GM12864 (cell line): ENCODE data around the gene GABRG3.

ENCODE experiments used
- DNase-seq: peaks from one replicate; pipeline ENCODE4 v3.0.0-alpha.2; 2011; ENCODE audit warnings: low read depth
- H3K4me3 ChIP-seq: 2 replicates; pipeline ENCODE4 v1.5.1; 2011; ENCODE audit warnings: mild to moderate bottlenecking, low read depth, low read length, control low read depth
- TF ChIP-seq, protein P1 (sequence below): IDR thresholded peaks from 2 replicates; pipeline ENCODE4 v1.5.1; 2011; ENCODE audit warnings: low read depth, mild to moderate bottlenecking, moderate library complexity, low read length, control low read depth, inconsistent platforms; ENCODE audit errors: missing control alignments

Gene GABRG3

DNA sequence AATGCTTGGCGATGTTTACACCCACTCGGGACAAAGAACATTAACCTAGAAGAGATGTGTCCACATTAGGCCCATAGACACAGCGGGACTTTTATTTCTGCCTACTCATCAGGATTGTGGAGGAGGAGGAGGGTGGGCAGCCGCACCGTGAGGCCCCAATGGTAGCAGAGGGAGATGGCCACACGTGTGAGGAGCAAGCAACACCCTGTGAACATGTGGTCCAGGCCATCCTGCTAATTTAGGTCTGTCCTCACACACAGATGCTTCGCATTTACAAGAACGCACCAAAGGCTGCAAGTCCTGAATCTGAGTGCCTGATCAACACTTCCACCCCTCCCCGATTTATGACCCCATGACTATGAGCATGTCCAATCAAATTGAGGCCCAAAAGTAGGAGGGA lies 560.0 kb downstream of the GABRG3 start:
- DNase-seq = no peak
- no peak overlapping the region for H3K4me3 ChIP-seq
- TF ChIP-seq, protein P1, sequence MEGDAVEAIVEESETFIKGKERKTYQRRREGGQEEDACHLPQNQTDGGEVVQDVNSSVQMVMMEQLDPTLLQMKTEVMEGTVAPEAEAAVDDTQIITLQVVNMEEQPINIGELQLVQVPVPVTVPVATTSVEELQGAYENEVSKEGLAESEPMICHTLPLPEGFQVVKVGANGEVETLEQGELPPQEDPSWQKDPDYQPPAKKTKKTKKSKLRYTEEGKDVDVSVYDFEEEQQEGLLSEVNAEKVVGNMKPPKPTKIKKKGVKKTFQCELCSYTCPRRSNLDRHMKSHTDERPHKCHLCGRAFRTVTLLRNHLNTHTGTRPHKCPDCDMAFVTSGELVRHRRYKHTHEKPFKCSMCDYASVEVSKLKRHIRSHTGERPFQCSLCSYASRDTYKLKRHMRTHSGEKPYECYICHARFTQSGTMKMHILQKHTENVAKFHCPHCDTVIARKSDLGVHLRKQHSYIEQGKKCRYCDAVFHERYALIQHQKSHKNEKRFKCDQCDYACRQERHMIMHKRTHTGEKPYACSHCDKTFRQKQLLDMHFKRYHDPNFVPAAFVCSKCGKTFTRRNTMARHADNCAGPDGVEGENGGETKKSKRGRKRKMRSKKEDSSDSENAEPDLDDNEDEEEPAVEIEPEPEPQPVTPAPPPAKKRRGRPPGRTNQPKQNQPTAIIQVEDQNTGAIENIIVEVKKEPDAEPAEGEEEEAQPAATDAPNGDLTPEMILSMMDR = no peak

DNA sequence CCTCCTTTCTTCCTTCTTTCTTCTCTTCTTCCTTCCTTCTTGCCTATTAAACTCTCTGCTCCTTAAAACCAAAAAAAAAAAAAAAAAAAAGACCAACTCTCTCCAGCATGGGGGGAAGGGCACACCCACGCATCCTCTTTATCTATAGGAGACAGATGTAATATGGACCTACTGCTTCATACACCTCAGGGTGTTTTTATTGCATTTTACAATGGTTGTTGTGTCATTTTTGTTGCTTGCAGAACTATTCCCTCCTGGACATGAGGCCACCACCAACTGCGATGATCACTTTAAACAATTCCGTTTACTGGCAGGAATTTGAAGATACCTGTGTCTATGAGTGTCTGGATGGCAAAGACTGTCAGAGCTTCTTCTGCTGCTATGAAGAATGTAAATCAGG lies 561.4 kb downstream of the GABRG3 start:
- TF ChIP-seq, protein P1 = no peak
- DNase-seq = no peak
- H3K4me3 ChIP-seq = no peak overlapping the region

DNA sequence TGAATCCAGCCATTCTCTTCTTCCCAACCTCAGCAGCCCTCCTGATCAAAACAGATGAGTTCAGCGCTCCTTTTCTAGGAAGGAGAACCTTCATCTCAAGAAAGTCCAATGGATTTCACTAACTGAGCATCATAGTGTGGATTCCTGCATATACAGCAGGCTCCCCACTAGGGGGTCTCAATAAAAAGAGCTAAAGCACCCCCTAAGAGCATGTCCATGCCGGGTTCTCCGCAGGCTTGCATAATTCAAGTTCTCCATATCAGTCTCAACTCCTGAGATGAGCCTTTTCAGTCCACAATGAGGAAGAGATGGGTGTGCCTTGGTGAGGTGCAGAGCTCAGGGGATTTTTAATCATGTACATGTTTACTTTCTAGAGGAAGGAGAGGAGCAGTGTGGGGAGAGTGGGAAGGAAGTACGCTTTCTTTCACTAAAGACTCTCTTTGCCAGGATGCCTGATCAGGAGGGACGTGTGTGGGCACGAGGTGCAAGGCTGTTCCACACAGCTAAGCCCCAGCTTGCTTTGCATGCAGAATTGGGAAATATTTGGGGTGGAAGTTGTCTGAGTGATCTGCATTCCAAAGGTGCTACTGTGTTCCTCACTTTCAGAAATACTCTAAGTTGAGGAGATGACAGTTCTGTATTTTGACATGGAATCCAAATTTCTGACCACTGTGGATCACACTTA lies 564.6 kb downstream of the GABRG3 start:
- no peak overlapping the region for H3K4me3 ChIP-seq
- TF ChIP-seq, protein P1 = no peak
- no peak for DNase-seq

DNA sequence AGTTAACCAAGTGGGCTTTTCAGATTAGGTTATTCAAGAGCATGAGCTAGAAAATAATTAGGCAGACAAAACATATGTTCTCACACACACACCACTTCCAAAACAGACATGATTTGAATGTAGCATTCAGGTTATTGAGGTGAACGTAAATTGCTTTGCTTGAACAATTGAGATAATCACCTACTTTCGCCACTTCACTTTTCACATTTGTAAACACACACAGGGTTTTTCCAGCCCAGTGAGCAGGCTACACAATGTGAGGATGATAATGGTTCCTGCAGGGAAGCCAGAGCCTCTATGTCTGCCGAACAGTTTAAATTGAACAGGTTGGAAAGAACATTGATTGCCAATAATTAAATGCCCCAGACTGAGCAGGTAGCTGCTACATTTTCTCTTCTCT lies 567.3 kb downstream of the GABRG3 start:
- H3K4me3 ChIP-seq = no peak overlapping the region
- TF ChIP-seq, protein P1 = no peak
- no peak for DNase-seq

DNA sequence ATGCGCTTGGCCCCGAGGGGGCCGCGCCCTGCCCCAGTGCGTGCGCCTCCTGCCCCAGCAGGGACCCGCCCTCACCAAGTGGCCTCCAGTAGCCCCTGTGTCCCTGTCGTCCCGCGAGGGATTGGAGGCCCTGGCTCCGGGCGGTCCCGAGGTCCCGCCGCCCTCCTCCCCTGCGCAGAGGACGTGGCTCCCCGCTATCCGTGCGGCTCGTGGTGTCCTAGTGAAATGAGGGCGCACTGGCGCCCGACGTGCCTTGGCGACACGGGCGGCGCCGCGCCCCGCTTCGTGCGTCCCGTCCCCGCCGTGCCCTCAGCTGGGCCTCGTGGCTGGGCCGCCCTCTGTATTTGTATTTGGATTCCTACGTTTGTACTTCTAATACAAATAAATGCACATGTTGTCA lies 570.6 kb downstream of the GABRG3 start:
- no peak for DNase-seq
- TF ChIP-seq, protein P1 = no peak
- H3K4me3 ChIP-seq = no peak overlapping the region

DNA sequence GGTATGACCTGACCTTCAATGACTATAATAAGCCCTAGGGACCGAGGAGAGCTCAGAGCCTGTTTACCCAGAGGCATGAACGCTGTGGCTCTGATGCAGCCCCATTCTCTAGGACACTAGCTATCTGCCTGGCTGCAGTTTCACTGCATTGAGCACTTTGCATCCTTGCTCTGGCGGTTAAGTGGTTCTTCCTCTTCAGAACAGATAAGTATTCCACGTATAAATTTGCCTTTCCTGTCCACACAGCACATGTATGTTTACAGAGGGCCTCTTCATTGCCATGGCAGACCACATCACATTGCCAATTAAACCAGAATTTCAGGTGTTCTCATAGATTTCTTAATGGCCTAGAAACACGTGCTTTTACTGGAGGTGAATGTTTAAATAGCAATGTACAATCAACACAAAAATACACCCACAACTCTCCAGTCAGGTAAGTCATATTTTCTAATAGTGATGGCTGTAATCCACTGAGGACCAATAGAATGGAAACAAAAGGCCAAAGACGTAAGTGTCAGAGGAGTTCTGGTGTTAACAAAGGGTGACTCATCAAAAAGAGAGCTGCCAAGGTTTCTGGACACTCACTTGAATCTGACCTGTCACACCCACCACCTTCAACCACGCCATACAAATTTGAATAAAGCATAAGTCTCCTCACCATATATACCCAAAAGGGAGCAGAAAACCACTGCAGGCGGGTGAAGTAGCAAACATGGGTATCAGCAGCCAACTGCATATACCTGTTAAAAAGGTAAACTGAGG lies 574.7 kb downstream of the GABRG3 start:
- TF ChIP-seq, protein P1 = no peak
- H3K4me3 ChIP-seq = no peak overlapping the region
- no peak for DNase-seq
